HG03469 (cell line): ENCODE measurements around the gene SPAG9.
A peak's percentile ranks its signal among the peaks of the same experiment; 100 is the strongest.

Experiments
- ATAC-seq: cut with Tn5 transposase; IDR thresholded peaks from one replicate; pipeline ENCODE4 v1.9.1; 2021; ENCODE audit warnings: mild to moderate bottlenecking, moderate library complexity, moderate number of reproducible peaks; ENCODE audit not compliant: unreplicated experiment

Gene SPAG9, protein sequence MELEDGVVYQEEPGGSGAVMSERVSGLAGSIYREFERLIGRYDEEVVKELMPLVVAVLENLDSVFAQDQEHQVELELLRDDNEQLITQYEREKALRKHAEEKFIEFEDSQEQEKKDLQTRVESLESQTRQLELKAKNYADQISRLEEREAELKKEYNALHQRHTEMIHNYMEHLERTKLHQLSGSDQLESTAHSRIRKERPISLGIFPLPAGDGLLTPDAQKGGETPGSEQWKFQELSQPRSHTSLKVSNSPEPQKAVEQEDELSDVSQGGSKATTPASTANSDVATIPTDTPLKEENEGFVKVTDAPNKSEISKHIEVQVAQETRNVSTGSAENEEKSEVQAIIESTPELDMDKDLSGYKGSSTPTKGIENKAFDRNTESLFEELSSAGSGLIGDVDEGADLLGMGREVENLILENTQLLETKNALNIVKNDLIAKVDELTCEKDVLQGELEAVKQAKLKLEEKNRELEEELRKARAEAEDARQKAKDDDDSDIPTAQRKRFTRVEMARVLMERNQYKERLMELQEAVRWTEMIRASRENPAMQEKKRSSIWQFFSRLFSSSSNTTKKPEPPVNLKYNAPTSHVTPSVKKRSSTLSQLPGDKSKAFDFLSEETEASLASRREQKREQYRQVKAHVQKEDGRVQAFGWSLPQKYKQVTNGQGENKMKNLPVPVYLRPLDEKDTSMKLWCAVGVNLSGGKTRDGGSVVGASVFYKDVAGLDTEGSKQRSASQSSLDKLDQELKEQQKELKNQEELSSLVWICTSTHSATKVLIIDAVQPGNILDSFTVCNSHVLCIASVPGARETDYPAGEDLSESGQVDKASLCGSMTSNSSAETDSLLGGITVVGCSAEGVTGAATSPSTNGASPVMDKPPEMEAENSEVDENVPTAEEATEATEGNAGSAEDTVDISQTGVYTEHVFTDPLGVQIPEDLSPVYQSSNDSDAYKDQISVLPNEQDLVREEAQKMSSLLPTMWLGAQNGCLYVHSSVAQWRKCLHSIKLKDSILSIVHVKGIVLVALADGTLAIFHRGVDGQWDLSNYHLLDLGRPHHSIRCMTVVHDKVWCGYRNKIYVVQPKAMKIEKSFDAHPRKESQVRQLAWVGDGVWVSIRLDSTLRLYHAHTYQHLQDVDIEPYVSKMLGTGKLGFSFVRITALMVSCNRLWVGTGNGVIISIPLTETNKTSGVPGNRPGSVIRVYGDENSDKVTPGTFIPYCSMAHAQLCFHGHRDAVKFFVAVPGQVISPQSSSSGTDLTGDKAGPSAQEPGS (N-terminal part only)

GRCh38 chr17:51120739-51121619 lies at the start of gene SPAG9:
TSS of gene SPAG9 (minus strand) at chr17:51120868. CDS start at chr17:51120656, 212 bp downstream.
- peak; percentile 48 for ATAC-seq

- no peak for ATAC-seq
Measured at GRCh38 chr17:51169340-51169739, 48.7 kb upstream of the SPAG9 start.

DNA sequence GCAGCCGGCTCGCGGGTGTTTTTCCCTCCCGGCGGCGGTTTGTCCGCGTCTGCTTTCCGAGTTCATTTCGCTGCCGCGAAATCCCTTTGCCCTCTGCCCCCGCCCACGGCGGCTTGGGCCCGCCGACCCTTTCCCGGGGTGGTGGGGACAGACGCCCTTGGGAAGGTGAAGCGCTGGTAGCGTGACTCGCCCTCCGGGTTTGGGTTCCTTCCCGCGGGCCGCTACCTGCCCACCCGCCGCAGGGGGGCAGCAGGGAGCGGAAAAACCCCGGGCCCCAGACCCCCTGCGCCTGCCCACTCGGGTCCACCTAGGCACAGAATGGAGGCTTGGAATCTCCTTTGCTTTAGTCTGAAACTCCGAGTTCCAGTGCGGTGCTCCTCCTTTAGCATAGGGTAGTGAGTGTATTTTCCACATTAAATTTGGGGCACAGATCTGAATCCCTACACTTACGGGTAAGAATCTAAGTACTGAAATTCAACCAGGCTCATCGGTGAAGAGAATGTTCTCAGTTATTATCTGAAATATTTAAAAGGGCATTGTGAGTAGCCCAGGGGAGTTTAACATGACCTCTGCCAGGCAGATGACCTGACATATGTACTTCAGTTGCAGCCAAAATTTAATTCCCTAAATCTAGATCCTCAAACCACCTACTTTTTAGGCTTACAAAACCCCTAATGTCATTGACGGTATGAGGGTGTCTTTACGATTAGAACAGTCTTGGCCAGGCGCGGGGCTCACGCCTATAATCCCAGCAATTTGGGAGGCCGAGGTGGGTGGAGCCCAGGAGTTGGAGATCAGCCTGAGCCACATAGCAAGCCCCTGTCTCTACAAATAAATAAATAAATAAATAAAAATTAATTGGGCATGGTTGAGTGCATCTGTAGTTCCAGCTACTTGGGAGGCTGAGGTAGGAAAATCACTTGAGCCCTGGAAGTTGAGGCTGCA lies 46.6 kb upstream of the SPAG9 start:
- no peak for ATAC-seq

- peak; percentile 66 for ATAC-seq
Measured at GRCh38 chr17:51166198-51166986, 45.7 kb upstream of the SPAG9 start, which contains the start of gene NME2. TSS of gene NME2 (plus strand) at chr17:51166411. CDS start at chr17:51166831, 420 bp downstream.

GRCh38 chr17:51165680-51166197 lies 45.1 kb upstream of the SPAG9 start:
- no peak for ATAC-seq

DNA sequence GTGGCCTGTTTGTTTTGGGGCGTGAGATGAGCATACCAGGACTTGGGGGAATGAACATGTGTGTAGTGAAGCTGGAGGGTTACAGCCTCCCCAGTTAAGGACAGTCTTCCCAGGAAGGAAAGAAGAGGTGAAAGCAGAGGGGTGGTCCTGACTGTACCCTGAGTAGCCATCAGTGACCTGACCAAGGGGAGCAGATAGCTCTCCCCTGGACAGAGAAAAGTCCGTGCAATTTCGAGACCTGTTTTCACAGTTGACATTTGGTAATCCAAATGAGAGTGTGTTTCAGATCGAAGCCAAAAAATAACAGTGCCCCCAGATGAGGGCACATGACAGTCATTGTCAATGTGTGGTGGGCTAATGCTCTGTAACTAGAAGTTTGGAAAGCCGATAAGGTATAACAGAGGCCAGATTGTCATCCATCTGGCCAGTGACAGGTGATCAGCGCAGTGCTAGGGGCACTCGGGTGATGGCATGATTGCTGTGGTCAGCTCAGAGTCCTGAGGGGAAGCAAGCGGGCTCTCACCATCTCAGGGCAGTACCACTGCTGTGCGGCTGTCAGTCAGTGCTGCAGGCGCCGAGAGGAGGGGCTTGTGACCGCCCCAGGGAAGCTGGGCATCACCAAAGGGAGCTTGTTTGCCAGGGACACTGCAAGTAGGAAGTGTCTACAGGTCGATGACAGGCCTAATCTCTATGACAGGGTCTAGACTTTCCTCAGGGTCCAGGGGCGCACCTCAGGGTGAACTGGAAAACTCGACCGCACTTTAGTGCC lies 44.4 kb upstream of the SPAG9 start:
- ATAC-seq = no peak

GRCh38 chr17:51161541-51161940 lies 40.9 kb upstream of the SPAG9 start:
- ATAC-seq = no peak

DNA sequence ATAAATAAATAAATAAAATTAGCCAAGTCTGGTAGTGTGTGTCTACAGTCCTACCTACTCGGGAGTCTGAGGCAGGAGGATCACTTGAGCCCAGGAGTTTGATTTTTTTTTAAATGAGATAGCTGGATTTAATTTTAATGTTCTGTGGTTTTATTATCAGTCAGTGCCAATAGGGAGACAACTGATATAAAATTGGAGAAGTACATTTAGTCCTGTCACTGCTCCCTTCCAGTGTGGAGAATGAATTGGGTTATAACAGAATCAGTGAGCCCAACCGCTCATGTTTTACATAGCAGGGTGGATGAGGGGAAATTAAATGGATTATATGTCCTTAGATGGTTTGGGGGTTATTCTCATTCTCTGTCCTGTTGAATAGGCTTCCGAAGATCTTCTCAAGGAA lies 38.9 kb upstream of the SPAG9 start:
- ATAC-seq = no peak

DNA sequence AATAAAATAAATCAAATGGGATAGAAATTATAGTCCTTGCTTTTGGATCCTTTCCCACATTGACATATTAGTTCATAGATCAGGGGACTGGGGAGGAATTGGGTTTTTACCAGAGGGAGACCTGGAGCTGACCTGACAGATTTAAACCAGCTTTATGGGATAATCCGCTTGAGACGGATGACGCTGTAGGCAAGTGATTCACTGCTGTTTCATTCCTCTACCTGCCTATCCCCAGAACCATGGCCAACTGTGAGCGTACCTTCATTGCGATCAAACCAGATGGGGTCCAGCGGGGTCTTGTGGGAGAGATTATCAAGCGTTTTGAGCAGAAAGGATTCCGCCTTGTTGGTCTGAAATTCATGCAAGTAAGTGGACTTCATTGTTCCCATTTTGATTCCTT lies 34.7 kb upstream of the SPAG9 start:
- no peak for ATAC-seq

DNA sequence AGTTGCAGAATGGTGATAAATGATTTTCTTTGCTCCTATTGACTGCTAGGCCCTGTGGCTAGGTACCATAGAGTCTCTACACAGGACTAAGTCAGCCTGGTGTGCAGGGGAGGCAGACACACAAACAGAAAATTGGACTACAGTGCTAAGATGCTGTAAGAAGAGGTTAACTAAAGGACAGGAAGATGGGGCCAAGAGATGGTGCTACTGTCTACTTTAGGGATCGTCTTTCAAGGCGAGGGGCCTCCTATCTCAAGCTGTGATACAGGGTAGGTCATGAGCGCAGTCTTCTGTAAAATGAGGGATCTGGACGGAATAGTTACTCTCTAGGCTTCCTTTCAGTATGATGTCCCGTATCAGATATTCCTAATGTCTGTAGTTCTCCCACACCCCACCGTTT lies 33.5 kb upstream of the SPAG9 start:
- ATAC-seq = no peak

GRCh38 chr17:51153210-51154072 lies 32.8 kb upstream of the SPAG9 start, which contains the start of gene NME1:
TSS of gene NME1 (plus strand) at chr17:51153559. CDS start at chr17:51155655, 2,096 bp downstream.
- peak; percentile 93 for ATAC-seq

GRCh38 chr17:51152766-51153209 lies 32.1 kb upstream of the SPAG9 start:
- no peak for ATAC-seq

DNA sequence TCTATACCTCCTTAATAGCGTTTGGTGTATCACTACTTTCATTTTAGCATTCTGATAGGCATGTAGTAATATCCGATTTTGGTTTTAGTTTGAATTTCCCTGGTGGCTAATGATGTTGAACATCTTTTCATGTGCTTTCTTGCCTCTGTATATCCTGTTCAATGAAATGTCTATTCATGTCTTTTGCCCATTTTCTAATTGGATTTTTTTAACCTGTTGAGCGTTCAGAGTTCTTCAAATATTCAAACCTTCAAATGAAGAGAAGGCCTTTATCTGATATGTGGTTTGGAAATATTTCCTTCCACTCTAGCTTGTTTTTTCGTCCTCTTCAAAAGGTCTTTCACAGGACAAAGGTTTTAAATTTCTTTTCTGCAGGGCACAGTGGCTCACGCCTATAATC lies 30.3 kb upstream of the SPAG9 start:
- ATAC-seq = no peak

DNA sequence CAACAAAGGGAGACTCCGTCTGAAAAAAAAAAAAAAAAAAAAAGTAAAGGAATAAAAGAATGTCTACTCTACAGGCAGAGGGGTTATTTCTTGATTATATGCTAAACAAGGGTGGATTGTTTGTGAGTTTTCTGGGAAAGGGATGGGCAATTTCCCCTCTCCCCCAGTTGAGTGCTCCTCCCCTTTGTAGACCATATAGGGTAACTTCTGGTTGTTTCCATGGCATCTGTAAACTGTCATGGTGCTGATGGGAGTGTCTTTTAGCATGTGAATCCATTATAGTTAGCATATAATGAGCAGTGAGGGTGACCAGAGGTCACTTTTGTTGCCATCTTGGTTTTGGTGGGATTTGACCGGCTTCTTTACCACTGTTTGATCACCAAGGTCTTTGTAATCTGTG lies 28.5 kb upstream of the SPAG9 start:
- ATAC-seq = no peak

DNA sequence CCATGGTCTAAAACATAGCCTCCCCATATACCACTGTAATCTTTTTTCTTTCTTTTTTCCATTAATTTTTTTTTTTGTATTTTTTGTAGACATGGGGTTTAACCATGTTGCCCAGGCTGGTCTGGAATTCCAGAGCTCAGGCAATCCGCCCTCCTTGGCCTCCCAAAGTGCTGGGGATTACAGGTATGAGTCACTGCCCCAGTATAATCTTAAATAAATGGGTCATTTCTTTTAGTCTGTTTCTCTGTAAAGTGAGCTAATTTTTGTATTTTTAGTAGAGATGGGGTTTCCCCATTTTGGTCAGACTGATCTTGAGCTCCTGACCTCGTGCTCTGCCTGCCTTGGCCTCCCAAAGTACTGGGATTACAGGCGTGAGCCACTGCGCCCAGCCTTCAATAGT lies 27.0 kb upstream of the SPAG9 start:
- ATAC-seq = no peak
